DND-41 (cell line): Measurements from ENCODE around the gene TEX2.

Experiments
- EZH2 ChIP-seq: IDR thresholded peaks from 3 replicates; pipeline ENCODE4 v1.6.1; 2012; ENCODE audit warnings: borderline replicate concordance, low read depth, mild to moderate bottlenecking, moderate library complexity, low read length, inconsistent platforms; ENCODE audit not compliant: severe bottlenecking
- TF ChIP-seq, protein P1 (sequence below): IDR thresholded peaks from 2 replicates; pipeline ENCODE4 v1.5.1; 2012; ENCODE audit warnings: borderline replicate concordance, low read length, moderate library complexity, mild to moderate bottlenecking; ENCODE audit not compliant: poor library complexity, severe bottlenecking; ENCODE audit errors: extremely low read depth

DNA sequence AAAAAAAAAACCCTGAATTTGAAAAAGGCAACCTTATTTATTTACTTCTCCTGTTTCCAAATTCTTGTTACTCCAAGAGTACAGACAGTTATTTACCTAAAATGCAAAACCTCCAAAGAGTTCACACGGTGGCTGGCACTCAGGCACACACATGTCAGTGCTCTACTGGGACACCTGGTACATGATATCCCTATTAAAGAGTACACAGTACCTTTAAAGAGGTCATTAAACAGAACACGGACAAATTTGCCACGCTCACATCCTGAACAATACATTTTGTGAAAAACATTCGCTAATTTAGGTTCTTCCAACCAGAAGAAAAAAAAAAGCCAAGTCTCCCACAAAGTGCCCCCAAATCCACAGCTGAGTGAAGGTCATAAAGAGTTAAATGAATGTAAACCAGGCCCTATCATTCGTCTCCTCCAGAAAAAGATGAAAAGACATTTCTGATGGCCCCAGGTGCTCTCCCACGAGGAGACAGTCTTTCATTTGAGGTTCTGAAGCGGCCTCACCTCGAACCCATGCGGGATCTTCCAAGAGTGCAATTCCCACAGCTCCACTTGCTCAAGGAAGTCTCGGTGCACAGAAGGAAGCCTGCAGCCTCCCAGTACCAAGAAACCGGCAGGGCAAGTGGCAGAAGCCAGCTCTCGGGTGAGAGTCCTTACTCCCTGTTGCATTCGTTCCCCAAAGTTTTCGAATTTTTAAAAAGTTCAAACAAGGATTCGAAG lies 134.1 kb downstream of the TEX2 start:
- TF ChIP-seq, protein P1, sequence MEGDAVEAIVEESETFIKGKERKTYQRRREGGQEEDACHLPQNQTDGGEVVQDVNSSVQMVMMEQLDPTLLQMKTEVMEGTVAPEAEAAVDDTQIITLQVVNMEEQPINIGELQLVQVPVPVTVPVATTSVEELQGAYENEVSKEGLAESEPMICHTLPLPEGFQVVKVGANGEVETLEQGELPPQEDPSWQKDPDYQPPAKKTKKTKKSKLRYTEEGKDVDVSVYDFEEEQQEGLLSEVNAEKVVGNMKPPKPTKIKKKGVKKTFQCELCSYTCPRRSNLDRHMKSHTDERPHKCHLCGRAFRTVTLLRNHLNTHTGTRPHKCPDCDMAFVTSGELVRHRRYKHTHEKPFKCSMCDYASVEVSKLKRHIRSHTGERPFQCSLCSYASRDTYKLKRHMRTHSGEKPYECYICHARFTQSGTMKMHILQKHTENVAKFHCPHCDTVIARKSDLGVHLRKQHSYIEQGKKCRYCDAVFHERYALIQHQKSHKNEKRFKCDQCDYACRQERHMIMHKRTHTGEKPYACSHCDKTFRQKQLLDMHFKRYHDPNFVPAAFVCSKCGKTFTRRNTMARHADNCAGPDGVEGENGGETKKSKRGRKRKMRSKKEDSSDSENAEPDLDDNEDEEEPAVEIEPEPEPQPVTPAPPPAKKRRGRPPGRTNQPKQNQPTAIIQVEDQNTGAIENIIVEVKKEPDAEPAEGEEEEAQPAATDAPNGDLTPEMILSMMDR, result no peak
- TF ChIP-seq EZH2, result no peak
